ENCODE measurements around the gene CDNF.

DNA sequence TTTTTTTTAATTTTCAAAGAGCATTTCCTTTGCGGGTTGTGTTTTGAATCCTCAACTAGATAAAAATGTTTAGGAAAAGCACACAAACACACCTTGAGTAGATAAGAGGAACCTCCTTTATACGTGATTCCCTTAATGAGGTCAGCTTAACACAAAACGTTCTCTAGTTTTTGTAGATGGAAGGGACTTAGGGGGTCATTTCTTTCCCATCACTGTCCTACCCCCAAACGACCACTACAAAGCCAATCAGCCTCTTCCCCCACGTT, 42.0 kb upstream of the CDNF start:
- no peak for TF ChIP-seq POLR2A (IDR thresholded peaks at IDR 0.05; ENCODE audit: low read depth, low read length)
- no peak for TF ChIP-seq POLR2AphosphoS5 (IDR thresholded peaks at IDR 0.05; ENCODE audit: low read depth, low read length)
- no peak for TF ChIP-seq TAF1 (IDR thresholded peaks at IDR 0.05; ENCODE audit: borderline replicate concordance, low read depth, low read length)
